Mammary epithelial cell (primary cell): Measurements from ENCODE around the gene MERTK.
"Not testable (repeated sequence)": the region's sequence is repeated elsewhere in the genome, so short reads cannot be mapped to it uniquely, and the experiment has no call there.

Experiments
- CTCF ChIP-seq, 2 donors: IDR thresholded peaks in 1 of 2; conservative IDR thresholded peaks in 1 of 2; 2 replicates each; pipeline ENCODE4 v1.5.1; 2011 to 2012; ENCODE audit warnings: inconsistent platforms in 2 of 2, low read length in 2 of 2, mild to moderate bottlenecking in 2 of 2, control low read depth in 1 of 2, low read depth in 1 of 2; ENCODE audit not compliant: insufficient read depth in 1 of 2; ENCODE audit errors: extremely low read depth in 1 of 2
- EZH2 ChIP-seq: IDR thresholded peaks from 2 replicates; pipeline ENCODE4 v1.6.1; 2012; ENCODE audit warnings: low read length, inconsistent platforms, borderline replicate concordance

- TF ChIP-seq CTCF (conservative IDR thresholded peaks at IDR 0.05 in 1 of 2, IDR thresholded peaks at IDR 0.05 in 1 of 2; ENCODE audit: extremely low read depth in 1 of 2, insufficient read depth in 1 of 2, low read depth in 1 of 2, low read length in 2 of 2); EZH2: not testable (repeated sequence)
These were observed 65.1 kb downstream of the MERTK start for GRCh38 chr2:111963508-111963907.
